ES-I3 (cell line): Measurements from ENCODE around the gene CRB3.
"Not testable (repeated sequence)": the region's sequence is repeated elsewhere in the genome, so short reads cannot be mapped to it uniquely, and the experiment has no call there.

Experiments
- H3K36me3 ChIP-seq: 2 replicates; pipeline ENCODE4 v1.6.1; 2013; ENCODE audit warnings: mild to moderate bottlenecking, low read length, control low read depth, moderate library complexity; ENCODE audit not compliant: insufficient read depth
- H3K4me1 ChIP-seq: 2 replicates; pipeline ENCODE4 v1.6.1; 2013; ENCODE audit warnings: mild to moderate bottlenecking, control low read depth, low read length; ENCODE audit not compliant: insufficient read depth
- H3K9ac ChIP-seq: 2 replicates; pipeline ENCODE4 v1.6.1; 2013; ENCODE audit warnings: low read depth, mild to moderate bottlenecking, low read length, moderate library complexity
- H3K9me3 ChIP-seq: 2 replicates; pipeline ENCODE4 v1.6.1; 2013; ENCODE audit warnings: mild to moderate bottlenecking, low read length, moderate library complexity; ENCODE audit not compliant: control insufficient read depth, insufficient read depth

Gene CRB3

GRCh38 chr19:6425732-6426620 lies 38.1 kb upstream of the CRB3 start:
- Histone ChIP-seq H3K36me3 (no peaks in the 10 kb centered on the region; the same call in 1 of the 2 replicates), H3K9me3 (no peaks in the 10 kb centered on the region), H3K4me1 (no peaks in the 10 kb centered on the region), H3K9ac (no peak overlapping the region)

GRCh38 chr19:6427131-6427530 lies 36.9 kb upstream of the CRB3 start:
- Histone ChIP-seq H3K9me3 (no peaks in the 10 kb centered on the region), H3K36me3 (no peaks in the 10 kb centered on the region; the same call in 1 of the 2 replicates), H3K4me1 (no peaks in the 10 kb centered on the region), H3K9ac (no peak overlapping the region)

- H3K9me3 ChIP-seq, H3K36me3 ChIP-seq, H3K9ac ChIP-seq, H3K4me1 ChIP-seq: not testable (repeated sequence)
These were observed 35.2 kb upstream of the CRB3 start for GRCh38 chr19:6428692-6429418.

GRCh38 chr19:6429419-6430221 lies 34.5 kb upstream of the CRB3 start:
- Histone ChIP-seq H3K36me3 (no peaks in the 10 kb centered on the region), H3K9ac (peak overlapping the region; percentile 5; the same call in 1 of the 2 replicates), H3K9me3 (no peaks in the 10 kb centered on the region), H3K4me1 (no peaks in the 10 kb centered on the region)

GRCh38 chr19:6431891-6432290 lies 32.2 kb upstream of the CRB3 start:
- Histone ChIP-seq H3K36me3 (no peaks in the 10 kb centered on the region), H3K4me1 (no peaks in the 10 kb centered on the region), H3K9ac (no peak overlapping the region), H3K9me3 (no peaks in the 10 kb centered on the region)

GRCh38 chr19:6433165-6433564 lies 30.9 kb upstream of the CRB3 start:
- Histone ChIP-seq H3K9me3 (no peaks in the 10 kb centered on the region), H3K36me3 (no peaks in the 10 kb centered on the region), H3K9ac (no peak overlapping the region), H3K4me1 (no peaks in the 10 kb centered on the region)

- no peak within 1 kb of the TSS for H3K9ac ChIP-seq
- no peaks in the 10 kb centered on the region for H3K4me1 ChIP-seq
- H3K36me3 ChIP-seq, result no peaks in the 10 kb centered on the region
- H3K9me3 ChIP-seq, result no peaks in the 10 kb centered on the region
These were observed 30.4 kb upstream of the CRB3 start, which contains the start of gene SLC25A41 for GRCh38 chr19:6433663-6434062. SLC25A41 (minus strand) TSS chr19:6433763; CDS start chr19:6433693, 70 bp downstream.

- Histone ChIP-seq H3K36me3 (no peaks in the 10 kb centered on the region), H3K9ac (no peak overlapping the region), H3K9me3 (no peaks in the 10 kb centered on the region), H3K4me1 (no peaks in the 10 kb centered on the region)
These were observed 24.3 kb upstream of the CRB3 start for GRCh38 chr19:6439743-6440142.

- Histone ChIP-seq H3K36me3 (no peaks in the 10 kb centered on the region), H3K9me3 (no peaks in the 10 kb centered on the region), H3K4me1 (no peaks in the 10 kb centered on the region), H3K9ac (no peak overlapping the region)
These were observed 23.2 kb upstream of the CRB3 start for GRCh38 chr19:6440905-6441304.

GRCh38 chr19:6442087-6442688 lies 21.9 kb upstream of the CRB3 start:
- no peak overlapping the region for H3K9ac ChIP-seq
- H3K9me3 ChIP-seq, result no peaks in the 10 kb centered on the region
- no peaks in the 10 kb centered on the region for H3K4me1 ChIP-seq
- H3K36me3 ChIP-seq, result peaks cover 4% of the 10 kb centered on the region; the same call in 1 of the 2 replicates

GRCh38 chr19:6443986-6444385 lies 20.1 kb upstream of the CRB3 start:
- no peaks in the 10 kb centered on the region for H3K9me3 ChIP-seq
- H3K36me3 ChIP-seq, result peaks cover 4% of the 10 kb centered on the region; the same call in 1 of the 2 replicates
- H3K9ac ChIP-seq, result no peak overlapping the region
- no peaks in the 10 kb centered on the region for H3K4me1 ChIP-seq

GRCh38 chr19:6446452-6446851 lies 17.6 kb upstream of the CRB3 start:
- Histone ChIP-seq H3K9me3 (no peaks in the 10 kb centered on the region), H3K9ac (no peak overlapping the region), H3K4me1 (no peaks in the 10 kb centered on the region), H3K36me3 (peaks cover 4% of the 10 kb centered on the region; the same call in 1 of the 2 replicates)

- no peak overlapping the region for H3K9ac ChIP-seq
- no peaks in the 10 kb centered on the region for H3K9me3 ChIP-seq
- no peaks in the 10 kb centered on the region for H3K4me1 ChIP-seq
- peaks cover 4% of the 10 kb centered on the region; the same call in 1 of the 2 replicates for H3K36me3 ChIP-seq
These were observed 16.0 kb upstream of the CRB3 start for GRCh38 chr19:6448045-6448444.

- Histone ChIP-seq H3K9me3 (peaks cover 5% of the 10 kb centered on the region), H3K4me1 (no peaks in the 10 kb centered on the region), H3K9ac (no peak overlapping the region), H3K36me3 (peaks cover 9% of the 10 kb centered on the region)
These were observed 13.9 kb upstream of the CRB3 start for GRCh38 chr19:6450166-6450565.
